Ascending aorta (tissue), 2 donors: ENCODE data around the gene TUBGCP2. TPM values are rescaled to one million over a fixed set of nuclear protein-coding genes. Genes with fewer than 3 reads are reported as not detected.

ENCODE experiments used
- DNase-seq, 2 donors: peaks; one replicate each; pipeline ENCODE4 v3.0.0-alpha.2; 2019; ENCODE audit warnings: low spot score in 2 of 2
- H3K27ac ChIP-seq, 2 donors: fragments of 200-600 bp; sonication (generic); one replicate each; pipeline ENCODE4 v1.5.1; 2016 to 2017; ENCODE audit warnings: mild to moderate bottlenecking in 1 of 2
- H3K27me3 ChIP-seq: fragments of 200-600 bp; sonication (generic); one replicate; pipeline ENCODE4 v1.5.1; 2017
- H3K36me3 ChIP-seq, 2 donors: fragments of 200-600 bp; sonication (generic); one replicate each; pipeline ENCODE4 v1.5.1; 2016
- H3K4me1 ChIP-seq, 2 donors: fragments of 200-600 bp; sonication (generic); one replicate each; pipeline ENCODE4 v1.5.1; 2016 to 2017; ENCODE audit warnings: mild to moderate bottlenecking in 1 of 2
- H3K4me3 ChIP-seq, 2 donors: fragments of 200-600 bp; sonication (generic); one replicate each; pipeline ENCODE4 v1.5.1; 2016 to 2017; ENCODE audit warnings: mild to moderate bottlenecking in 1 of 2
- H3K9me3 ChIP-seq, 2 donors: fragments of 200-600 bp; sonication (generic); one replicate each; pipeline ENCODE4 v1.5.1; 2016
- CTCF ChIP-seq, 3 experiments: fragments of 200-600 bp in 2 of 3; fragments of 450-650 bp in 1 of 3; sonication (generic) in 2 of 3; IDR thresholded peaks; one replicate each; pipeline ENCODE4 v1.5.1; 2016 to 2019; ENCODE audit warnings: antibody characterized with exemption in 3 of 3, mild to moderate bottlenecking in 1 of 3, moderate library complexity in 1 of 3
- intact Hi-C: fragments of 100-400 bp; cut with DNase I; formaldehyde crosslinking; loops from one replicate; pipeline ENCODE4 v1.15.1; 2023
- total RNA-seq: library from RNA; depleted of rRNA; stranded (reverse); fragments of >200 nt; gene quantifications from one replicate; pipeline ENCODE4 v1.1.0, GENCODE V29; 2016

Gene TUBGCP2
- total RNA-seq, 1 donor from 2014 or later = 72.4 TPM

DNA sequence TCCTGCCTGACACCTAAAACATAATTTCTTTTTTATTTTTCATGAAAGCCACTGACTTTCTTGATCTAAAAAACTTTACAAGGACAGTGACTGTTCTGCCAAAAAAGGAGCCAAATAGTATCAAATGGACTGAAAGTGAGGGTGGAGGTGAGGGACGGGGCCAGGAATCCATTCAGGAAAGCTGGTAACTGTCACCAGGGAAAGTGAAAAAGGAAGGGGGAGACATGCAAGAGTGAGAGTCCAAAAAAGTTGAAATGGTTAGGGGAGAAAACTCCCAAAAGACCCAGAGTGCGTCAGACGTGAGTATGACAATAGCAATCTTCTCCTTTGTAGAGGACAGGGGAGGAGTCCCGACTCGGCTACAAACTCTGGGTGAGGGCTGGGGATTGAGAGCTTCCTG is 35.6 kb upstream of the TUBGCP2 start:
- intact Hi-C loops = no loop called here
- H3K27me3 ChIP-seq = no peaks in the 10 kb centered on the region
- no peak for TF ChIP-seq CTCF (IDR thresholded peaks at IDR 0.05)

DNA sequence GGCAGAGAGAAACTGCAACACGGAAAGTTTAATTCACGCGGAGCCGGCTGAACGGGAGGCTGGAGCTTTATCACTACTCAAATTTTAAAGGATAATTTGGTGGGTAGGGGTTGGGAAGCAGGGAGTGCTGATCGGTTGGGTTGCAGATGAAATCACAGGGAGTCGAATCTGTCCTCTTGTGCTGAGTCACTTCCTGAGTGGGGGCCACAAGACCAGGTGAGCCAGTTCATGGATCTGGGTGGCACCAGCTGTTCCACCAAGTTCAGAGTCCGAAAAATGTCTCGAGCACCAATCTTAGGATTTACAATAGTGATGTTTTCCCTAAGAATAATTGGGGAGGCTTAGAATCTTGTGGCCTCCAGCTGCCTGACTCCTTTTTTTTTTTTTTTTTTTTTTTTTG is 34.9 kb upstream of the TUBGCP2 start:
- Histone ChIP-seq H3K4me1 (no peaks in the 10 kb centered on the region), H3K4me3 (no peak overlapping the region), H3K36me3 (no peaks in the 10 kb centered on the region), H3K9me3 (no peaks in the 10 kb centered on the region), H3K27ac (no peak overlapping the region), H3K27me3 (no peaks in the 10 kb centered on the region)
- intact Hi-C loops = no loop called here
- no peak for DNase-seq
- no peak for TF ChIP-seq CTCF (IDR thresholded peaks at IDR 0.05)

More for the DNA sequence above, 35.6 kb upstream of the TUBGCP2 start:
- H3K9me3 ChIP-seq = no peaks in the 10 kb centered on the region
- H3K4me3 ChIP-seq = no peak overlapping the region
- no peak overlapping the region for H3K27ac ChIP-seq
- no peaks in the 10 kb centered on the region for H3K36me3 ChIP-seq
- H3K4me1 ChIP-seq = no peaks in the 10 kb centered on the region
- no peak for DNase-seq

DNA sequence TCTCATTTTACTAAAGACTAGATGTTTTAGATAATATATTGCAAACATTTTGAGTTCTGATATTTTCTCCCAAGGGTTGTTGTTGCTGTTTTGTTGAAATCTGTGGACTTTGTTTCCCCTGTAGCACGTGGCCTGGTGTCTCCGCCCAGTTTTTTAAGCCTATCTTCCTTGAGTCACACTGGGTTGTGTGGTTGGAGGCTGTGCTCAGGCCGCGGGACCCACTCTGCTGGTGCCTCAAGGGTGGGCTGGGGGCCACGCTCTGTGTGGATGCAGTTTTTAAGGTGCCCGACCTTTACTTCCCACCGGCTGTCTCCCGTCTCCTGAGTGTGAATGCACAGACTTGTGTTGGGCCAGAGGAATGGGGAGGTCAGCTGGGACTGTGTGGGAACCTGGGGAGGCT is 34.3 kb upstream of the TUBGCP2 start:
- H3K4me3 ChIP-seq = no peak overlapping the region
- DNase-seq = no peak
- no peak overlapping the region for H3K27ac ChIP-seq
- no peaks in the 10 kb centered on the region for H3K36me3 ChIP-seq
- no peaks in the 10 kb centered on the region for H3K4me1 ChIP-seq
- no peak for TF ChIP-seq CTCF (IDR thresholded peaks at IDR 0.05)
- H3K9me3 ChIP-seq = no peaks in the 10 kb centered on the region
- no peaks in the 10 kb centered on the region for H3K27me3 ChIP-seq
- intact Hi-C loops = no loop called here

GRCh38 chr10:133341983-133342382 is 33.3 kb upstream of the TUBGCP2 start:
- H3K4me1 ChIP-seq = no peaks in the 10 kb centered on the region
- no peak for TF ChIP-seq CTCF (IDR thresholded peaks at IDR 0.05)
- H3K9me3 ChIP-seq = no peaks in the 10 kb centered on the region
- no peak overlapping the region for H3K4me3 ChIP-seq
- H3K27ac ChIP-seq = no peak overlapping the region
- peaks cover 5% of the 10 kb centered on the region for H3K27me3 ChIP-seq
- intact Hi-C loops = no loop called here
- H3K36me3 ChIP-seq = no peaks in the 10 kb centered on the region
- DNase-seq = no peak

DNA sequence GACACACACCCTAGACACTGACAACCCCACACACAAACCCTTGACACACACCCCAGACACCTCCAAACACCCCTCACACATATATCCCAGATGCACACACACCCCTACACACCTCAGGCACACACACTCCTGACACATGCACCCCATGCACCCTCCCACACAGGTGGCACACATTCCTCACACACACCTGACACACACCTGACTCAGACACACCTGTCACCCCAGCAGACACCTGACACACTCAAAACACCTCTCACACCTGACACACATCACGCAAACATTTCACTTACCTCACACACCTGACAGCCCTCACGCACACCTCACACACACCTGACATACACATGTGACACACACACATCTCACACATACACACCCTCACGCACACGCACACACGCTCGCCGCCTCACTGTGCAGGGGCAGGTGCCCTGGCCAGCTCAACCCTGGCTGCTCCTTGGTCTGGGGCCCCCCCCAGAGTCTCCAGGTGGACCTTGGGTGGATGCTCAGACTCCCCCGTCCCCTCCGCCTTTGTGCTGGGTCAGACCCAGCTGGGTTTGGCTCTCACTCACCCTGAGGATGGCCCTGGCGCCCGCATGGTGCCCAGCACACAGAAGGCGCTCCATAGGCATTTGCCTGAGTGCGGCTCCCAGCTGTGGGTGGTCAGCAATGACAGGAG is 31.2 kb upstream of the TUBGCP2 start:
- Histone ChIP-seq H3K36me3 (no peaks in the 10 kb centered on the region), H3K4me1 (peaks cover 9 to 18% of the 10 kb centered on the region in 2 donors), H3K4me3 (no peak overlapping the region), H3K27ac (no peak overlapping the region), H3K9me3 (no peaks in the 10 kb centered on the region), H3K27me3 (peaks cover 25% of the 10 kb centered on the region)
- intact Hi-C loops = no loop called here
- DNase-seq = no peak
- no peak for TF ChIP-seq CTCF (IDR thresholded peaks at IDR 0.05)
